ENCODE results near the gene ARID5B. TPM values are rescaled to one million over a fixed set of nuclear protein-coding genes. Genes with fewer than 3 reads are reported as not detected.

ARID5B gene
- total and polyA plus RNA-seq, 2 experiments from 2014 or later, result 1.3 to 1.6 TPM

DNA sequence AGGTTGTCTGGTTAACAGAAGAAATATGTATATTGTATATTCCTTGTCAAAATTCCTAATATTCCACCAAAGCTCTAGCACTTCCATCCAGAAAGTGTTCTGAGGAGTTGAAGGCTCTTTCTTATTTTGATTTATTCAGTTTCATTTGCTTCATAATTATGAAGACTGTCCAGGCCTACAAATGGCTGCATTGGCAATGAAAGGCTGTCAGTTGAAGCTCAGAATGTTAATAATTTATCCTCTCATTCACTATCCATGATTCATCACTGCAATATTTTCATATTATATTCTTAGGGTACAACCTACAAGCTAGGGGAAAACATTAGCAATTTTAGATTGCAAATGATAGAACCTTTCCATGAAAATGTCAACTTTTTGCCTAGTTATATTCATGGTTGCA is 57.3 kb downstream of the ARID5B start:
- no peak overlapping the region for H3K4me2 ChIP-seq
- no peaks in the 10 kb centered on the region for H3K27me3 ChIP-seq (ENCODE audit: insufficient read depth)
- H3F3A ChIP-seq (replicated peaks; ENCODE audit: low read depth), result no peaks in the 10 kb centered on the region
- ATAC-seq, result no peak
- H3K4me1 ChIP-seq (ENCODE audit: insufficient read depth), result peaks cover under 1% of the 10 kb centered on the region; the same call in 1 of the 2 replicates
- Mint-ChIP-seq H3K4me1 (peaks cover 2% of the 10 kb centered on the region), H3K9me3 (no peaks in the 10 kb centered on the region), H3K4me3 (no peak overlapping the region), H3K27ac (no peak overlapping the region), H3K27me3 (ENCODE audit: insufficient read depth, low read depth, poor library complexity) (no peaks in the 10 kb centered on the region), H3K36me3 (ENCODE audit: low read depth) (no peaks in the 10 kb centered on the region)
- H3K9me2 ChIP-seq (ENCODE audit: insufficient read depth), result no peaks in the 10 kb centered on the region
- DNase-seq (ENCODE audit: low spot score), result no peak
- no peak overlapping the region for H2AFZ ChIP-seq
- TF ChIP-seq, protein P1, sequence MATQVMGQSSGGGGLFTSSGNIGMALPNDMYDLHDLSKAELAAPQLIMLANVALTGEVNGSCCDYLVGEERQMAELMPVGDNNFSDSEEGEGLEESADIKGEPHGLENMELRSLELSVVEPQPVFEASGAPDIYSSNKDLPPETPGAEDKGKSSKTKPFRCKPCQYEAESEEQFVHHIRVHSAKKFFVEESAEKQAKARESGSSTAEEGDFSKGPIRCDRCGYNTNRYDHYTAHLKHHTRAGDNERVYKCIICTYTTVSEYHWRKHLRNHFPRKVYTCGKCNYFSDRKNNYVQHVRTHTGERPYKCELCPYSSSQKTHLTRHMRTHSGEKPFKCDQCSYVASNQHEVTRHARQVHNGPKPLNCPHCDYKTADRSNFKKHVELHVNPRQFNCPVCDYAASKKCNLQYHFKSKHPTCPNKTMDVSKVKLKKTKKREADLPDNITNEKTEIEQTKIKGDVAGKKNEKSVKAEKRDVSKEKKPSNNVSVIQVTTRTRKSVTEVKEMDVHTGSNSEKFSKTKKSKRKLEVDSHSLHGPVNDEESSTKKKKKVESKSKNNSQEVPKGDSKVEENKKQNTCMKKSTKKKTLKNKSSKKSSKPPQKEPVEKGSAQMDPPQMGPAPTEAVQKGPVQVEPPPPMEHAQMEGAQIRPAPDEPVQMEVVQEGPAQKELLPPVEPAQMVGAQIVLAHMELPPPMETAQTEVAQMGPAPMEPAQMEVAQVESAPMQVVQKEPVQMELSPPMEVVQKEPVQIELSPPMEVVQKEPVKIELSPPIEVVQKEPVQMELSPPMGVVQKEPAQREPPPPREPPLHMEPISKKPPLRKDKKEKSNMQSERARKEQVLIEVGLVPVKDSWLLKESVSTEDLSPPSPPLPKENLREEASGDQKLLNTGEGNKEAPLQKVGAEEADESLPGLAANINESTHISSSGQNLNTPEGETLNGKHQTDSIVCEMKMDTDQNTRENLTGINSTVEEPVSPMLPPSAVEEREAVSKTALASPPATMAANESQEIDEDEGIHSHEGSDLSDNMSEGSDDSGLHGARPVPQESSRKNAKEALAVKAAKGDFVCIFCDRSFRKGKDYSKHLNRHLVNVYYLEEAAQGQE (IDR thresholded peaks at IDR 0.05; ENCODE audit: unreplicated experiment), result no peak
- no peak for TF ChIP-seq JUNB (IDR thresholded peaks at IDR 0.05; ENCODE audit: unreplicated experiment)
- no peak for TF ChIP-seq ZNF114 (CRISPR knock-in tag; IDR thresholded peaks at IDR 0.05)
- TF ChIP-seq, protein P2, sequence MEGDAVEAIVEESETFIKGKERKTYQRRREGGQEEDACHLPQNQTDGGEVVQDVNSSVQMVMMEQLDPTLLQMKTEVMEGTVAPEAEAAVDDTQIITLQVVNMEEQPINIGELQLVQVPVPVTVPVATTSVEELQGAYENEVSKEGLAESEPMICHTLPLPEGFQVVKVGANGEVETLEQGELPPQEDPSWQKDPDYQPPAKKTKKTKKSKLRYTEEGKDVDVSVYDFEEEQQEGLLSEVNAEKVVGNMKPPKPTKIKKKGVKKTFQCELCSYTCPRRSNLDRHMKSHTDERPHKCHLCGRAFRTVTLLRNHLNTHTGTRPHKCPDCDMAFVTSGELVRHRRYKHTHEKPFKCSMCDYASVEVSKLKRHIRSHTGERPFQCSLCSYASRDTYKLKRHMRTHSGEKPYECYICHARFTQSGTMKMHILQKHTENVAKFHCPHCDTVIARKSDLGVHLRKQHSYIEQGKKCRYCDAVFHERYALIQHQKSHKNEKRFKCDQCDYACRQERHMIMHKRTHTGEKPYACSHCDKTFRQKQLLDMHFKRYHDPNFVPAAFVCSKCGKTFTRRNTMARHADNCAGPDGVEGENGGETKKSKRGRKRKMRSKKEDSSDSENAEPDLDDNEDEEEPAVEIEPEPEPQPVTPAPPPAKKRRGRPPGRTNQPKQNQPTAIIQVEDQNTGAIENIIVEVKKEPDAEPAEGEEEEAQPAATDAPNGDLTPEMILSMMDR (conservative IDR thresholded peaks at IDR 0.05; ENCODE audit: low read depth in 2 of 2), result no peak
- no peak for TF ChIP-seq POLR2AphosphoS5 (IDR thresholded peaks at IDR 0.05; ENCODE audit: low read depth)
- no peak for TF ChIP-seq CREB1 (CRISPR knock-in tag; IDR thresholded peaks at IDR 0.05; ENCODE audit: low read depth)
- no peak for TF ChIP-seq STAT1 (IDR thresholded peaks at IDR 0.05; ENCODE audit: unreplicated experiment)
- no peak for TF ChIP-seq ZNF331 (CRISPR knock-in tag; IDR thresholded peaks at IDR 0.05; ENCODE audit: low read depth)
- no peak for TF ChIP-seq EZH2 (IDR thresholded peaks at IDR 0.05; ENCODE audit: low read depth, unreplicated experiment)
- TF ChIP-seq, protein P3, sequence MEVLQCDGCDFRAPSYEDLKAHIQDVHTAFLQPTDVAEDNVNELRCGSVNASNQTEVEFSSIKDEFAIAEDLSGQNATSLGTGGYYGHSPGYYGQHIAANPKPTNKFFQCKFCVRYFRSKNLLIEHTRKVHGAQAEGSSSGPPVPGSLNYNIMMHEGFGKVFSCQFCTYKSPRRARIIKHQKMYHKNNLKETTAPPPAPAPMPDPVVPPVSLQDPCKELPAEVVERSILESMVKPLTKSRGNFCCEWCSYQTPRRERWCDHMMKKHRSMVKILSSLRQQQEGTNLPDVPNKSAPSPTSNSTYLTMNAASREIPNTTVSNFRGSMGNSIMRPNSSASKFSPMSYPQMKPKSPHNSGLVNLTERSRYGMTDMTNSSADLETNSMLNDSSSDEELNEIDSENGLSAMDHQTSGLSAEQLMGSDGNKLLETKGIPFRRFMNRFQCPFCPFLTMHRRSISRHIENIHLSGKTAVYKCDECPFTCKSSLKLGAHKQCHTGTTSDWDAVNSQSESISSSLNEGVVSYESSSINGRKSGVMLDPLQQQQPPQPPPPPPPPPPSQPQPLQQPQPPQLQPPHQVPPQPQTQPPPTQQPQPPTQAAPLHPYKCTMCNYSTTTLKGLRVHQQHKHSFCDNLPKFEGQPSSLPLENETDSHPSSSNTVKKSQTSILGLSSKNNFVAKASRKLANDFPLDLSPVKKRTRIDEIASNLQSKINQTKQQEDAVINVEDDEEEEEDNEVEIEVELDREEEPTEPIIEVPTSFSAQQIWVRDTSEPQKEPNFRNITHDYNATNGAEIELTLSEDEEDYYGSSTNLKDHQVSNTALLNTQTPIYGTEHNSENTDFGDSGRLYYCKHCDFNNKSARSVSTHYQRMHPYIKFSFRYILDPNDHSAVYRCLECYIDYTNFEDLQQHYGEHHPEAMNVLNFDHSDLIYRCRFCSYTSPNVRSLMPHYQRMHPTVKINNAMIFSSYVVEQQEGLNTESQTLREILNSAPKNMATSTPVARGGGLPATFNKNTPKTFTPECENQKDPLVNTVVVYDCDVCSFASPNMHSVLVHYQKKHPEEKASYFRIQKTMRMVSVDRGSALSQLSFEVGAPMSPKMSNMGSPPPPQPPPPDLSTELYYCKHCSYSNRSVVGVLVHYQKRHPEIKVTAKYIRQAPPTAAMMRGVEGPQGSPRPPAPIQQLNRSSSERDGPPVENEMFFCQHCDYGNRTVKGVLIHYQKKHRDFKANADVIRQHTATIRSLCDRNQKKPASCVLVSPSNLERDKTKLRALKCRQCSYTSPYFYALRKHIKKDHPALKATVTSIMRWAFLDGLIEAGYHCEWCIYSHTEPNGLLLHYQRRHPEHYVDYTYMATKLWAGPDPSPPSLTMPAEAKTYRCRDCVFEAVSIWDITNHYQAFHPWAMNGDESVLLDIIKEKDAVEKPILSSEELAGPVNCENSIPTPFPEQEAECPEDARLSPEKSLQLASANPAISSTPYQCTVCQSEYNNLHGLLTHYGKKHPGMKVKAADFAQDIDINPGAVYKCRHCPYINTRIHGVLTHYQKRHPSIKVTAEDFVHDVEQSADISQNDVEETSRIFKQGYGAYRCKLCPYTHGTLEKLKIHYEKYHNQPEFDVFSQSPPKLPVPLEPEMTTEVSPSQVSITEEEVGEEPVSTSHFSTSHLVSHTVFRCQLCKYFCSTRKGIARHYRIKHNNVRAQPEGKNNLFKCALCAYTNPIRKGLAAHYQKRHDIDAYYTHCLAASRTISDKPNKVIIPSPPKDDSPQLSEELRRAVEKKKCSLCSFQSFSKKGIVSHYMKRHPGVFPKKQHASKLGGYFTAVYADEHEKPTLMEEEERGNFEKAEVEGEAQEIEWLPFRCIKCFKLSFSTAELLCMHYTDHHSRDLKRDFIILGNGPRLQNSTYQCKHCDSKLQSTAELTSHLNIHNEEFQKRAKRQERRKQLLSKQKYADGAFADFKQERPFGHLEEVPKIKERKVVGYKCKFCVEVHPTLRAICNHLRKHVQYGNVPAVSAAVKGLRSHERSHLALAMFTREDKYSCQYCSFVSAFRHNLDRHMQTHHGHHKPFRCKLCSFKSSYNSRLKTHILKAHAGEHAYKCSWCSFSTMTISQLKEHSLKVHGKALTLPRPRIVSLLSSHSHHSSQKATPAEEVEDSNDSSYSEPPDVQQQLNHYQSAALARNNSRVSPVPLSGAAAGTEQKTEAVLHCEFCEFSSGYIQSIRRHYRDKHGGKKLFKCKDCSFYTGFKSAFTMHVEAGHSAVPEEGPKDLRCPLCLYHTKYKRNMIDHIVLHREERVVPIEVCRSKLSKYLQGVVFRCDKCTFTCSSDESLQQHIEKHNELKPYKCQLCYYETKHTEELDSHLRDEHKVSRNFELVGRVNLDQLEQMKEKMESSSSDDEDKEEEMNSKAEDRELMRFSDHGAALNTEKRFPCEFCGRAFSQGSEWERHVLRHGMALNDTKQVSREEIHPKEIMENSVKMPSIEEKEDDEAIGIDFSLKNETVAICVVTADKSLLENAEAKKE (CRISPR knock-in tag; IDR thresholded peaks at IDR 0.05), result no peak
- TF ChIP-seq, protein P4, sequence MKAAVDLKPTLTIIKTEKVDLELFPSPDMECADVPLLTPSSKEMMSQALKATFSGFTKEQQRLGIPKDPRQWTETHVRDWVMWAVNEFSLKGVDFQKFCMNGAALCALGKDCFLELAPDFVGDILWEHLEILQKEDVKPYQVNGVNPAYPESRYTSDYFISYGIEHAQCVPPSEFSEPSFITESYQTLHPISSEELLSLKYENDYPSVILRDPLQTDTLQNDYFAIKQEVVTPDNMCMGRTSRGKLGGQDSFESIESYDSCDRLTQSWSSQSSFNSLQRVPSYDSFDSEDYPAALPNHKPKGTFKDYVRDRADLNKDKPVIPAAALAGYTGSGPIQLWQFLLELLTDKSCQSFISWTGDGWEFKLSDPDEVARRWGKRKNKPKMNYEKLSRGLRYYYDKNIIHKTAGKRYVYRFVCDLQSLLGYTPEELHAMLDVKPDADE (IDR thresholded peaks at IDR 0.05), result no peak
- no peak for TF ChIP-seq EZH2phosphoT487 (IDR thresholded peaks at IDR 0.05; ENCODE audit: unreplicated experiment)
- no peak for TF ChIP-seq NANOG (IDR thresholded peaks at IDR 0.05; ENCODE audit: borderline replicate concordance)
- no peaks in the 10 kb centered on the region for H3K36me3 ChIP-seq (ENCODE audit: insufficient read depth)
- no peak overlapping the region for H3K4me3 ChIP-seq
- H4K20me1 ChIP-seq (replicated peaks; ENCODE audit: insufficient read depth), result no peaks in the 10 kb centered on the region
- no peaks in the 10 kb centered on the region for H3K79me2 ChIP-seq (replicated peaks; ENCODE audit: insufficient read depth)
- no peak overlapping the region for H3K27ac ChIP-seq (ENCODE audit: low read depth)

All from GM23338 (cell line).